GM12892 (cell line): ENCODE measurements around the gene TC2N.
A peak's percentile ranks its signal among the peaks of the same experiment; 100 is the strongest.
"Not testable (repeated sequence)": the region's sequence is repeated elsewhere in the genome, so short reads cannot be mapped to it uniquely, and the experiment has no call there.

Source experiments
- DNase-seq: peaks from one replicate; pipeline ENCODE4 v3.0.0; 2011; ENCODE audit not compliant: insufficient read length
- FAIRE-seq: peaks from 2 replicates; lab custom pipeline; 2011; peaks lifted over from hg19 to GRCh38; lab: Jason Lieb, UNC
- POLR2A ChIP-seq: IDR thresholded peaks from 2 replicates; pipeline ENCODE4 v1.6.1; 2011; ENCODE audit warnings: low read depth, low read length, control low read depth
- POLR2AphosphoS5 ChIP-seq: IDR thresholded peaks from 2 replicates; pipeline ENCODE4 v1.6.1; 2011; ENCODE audit warnings: low read depth, low read length, control low read depth
- TAF1 ChIP-seq: IDR thresholded peaks from 2 replicates; pipeline ENCODE4 v1.6.1; 2011; ENCODE audit warnings: low read depth, mild to moderate bottlenecking, control low read depth, low read length, borderline replicate concordance

TC2N gene

DNA sequence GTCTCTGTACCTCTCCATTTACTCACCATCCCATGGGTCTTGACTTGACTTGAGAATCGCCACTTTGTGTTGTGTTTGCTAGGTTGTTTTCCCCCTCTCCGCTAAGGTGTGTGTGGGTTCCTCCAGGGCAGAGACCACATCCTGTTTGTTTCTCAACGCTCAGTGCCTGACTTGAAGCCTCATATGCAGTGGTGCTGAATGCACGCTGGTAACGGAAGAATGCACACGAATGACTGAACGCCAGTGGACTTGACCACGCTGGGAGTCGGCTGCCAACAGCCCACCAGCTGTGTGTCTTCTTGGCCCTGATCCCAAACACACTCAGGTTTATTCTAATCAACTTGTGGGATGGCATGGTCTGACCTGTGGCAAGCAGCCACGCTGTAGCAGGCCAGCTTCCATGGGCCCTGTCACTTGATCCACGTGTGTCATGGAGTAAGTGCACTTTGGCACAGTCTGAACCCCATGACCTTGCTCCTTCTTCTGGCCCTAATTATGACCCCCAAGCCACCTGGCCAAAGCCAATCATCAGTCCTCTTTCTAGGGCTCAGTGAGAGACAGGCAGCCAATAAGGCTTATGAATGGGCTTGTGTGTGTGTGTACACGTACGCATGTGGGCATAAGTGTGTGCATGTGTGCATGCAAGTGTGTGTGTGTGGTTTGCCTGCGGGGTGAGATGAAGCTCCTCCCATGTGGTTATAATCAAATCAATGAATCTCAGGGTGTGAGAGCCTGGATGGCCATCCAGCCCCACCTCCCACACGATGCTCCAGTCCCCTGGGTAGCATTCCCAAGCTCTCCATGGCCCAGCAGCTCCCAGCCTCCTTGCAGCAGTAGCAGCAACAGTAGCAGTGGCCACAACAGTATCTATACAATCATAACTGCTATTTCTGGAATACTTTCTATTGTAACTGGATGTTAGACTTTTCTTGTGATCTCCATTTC is 6.4 kb upstream of the TC2N start:
- DNase-seq = peak; percentile 46
- peak; percentile 88 for FAIRE-seq
- no peak for TF ChIP-seq TAF1
- no peak for TF ChIP-seq POLR2A
- TF ChIP-seq POLR2AphosphoS5 = no peak

DNA sequence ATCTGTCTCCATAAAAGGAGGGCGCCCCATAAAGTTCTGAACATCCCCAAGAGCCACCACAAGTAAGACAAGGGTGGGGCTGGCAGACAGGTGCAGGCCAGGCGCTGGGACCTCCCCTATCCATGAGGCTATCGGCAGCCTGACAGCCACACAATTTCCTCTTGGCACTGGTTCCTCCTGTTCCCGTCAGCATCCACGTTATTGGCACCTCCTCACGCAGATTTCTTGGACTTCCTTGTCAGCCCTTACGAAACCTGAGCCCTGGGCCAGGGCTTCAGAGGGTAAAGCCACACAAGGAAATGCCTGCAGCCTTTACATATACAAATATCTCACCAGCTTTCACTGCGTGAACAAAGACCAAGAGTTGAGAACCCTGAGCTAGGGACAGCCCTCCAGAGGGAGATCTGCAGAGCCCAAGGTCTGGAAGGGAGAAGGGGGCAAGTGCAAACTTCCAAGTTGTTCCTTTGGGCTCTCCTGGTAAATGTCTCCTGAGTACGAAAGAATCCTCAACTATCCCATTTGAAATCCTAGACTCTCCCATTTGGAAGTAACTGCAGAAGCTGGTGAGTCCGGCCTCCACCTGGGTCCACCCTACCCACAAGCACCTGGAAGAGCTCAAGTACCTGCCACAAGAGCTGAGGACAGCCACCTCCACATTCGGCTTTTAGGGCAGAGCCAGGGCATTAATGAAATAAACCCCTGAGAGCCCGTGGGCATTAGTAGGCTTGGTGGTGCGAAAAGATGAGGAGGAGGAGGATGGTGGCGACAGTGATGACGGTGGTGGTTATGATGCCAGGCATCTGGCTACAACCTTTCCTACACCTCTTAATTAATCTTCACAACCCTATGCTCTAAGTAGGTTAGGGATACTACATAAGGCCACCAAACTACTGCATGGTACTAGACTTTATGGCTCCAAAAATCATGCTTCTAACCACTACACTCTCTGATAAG is 5.5 kb upstream of the TC2N start:
- no peak for TF ChIP-seq POLR2A
- TF ChIP-seq POLR2AphosphoS5 = no peak
- no peak for TF ChIP-seq TAF1
- no peak for DNase-seq
- no peak for FAIRE-seq

DNA sequence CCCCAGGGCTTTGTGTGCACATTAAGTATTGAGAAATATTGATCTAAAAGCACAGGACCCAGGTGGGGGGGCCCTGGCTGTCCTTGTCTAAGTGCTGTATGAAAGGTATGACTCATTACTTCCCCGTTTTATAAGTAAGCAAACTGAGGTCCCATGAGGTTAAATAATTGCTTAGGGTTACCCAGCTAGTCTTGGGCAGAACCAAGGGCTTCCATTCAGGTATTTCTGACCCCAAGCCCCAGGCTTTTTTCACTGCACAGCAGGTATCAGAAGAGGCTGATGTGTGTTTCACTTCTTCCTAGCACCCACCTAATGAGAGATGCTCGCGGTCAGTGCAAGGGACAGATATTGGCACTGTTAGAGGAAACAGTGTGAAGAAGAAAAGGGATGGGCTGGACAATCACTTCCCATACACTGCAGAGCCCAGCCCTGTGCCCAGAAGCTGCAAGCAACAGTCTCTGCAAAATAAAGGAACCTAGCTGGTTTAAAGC is 4.7 kb upstream of the TC2N start:
- DNase-seq = no peak
- TF ChIP-seq POLR2AphosphoS5 (no peak), TAF1 (no peak), POLR2A (no peak)
- no peak for FAIRE-seq

DNA sequence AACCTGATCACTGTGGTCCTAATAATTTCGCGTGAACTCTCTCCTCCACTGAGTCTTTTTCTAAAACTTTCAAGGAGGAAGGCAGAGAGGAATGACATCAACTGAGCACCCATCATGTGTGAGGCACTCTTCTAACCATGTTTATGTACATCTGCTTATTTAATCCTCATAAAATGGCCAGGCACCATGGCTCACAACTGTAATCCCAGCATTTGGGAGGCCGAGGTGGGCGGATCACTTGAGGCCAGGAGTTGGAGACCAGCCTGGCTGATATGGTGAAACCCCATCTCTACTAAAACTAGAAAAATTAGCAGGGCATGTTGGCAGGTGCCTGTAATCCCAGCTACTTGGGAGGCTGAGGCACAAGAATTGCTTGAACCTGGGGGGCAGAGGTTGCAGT is 4.1 kb upstream of the TC2N start:
- FAIRE-seq, DNase-seq: not testable (repeated sequence)

DNA sequence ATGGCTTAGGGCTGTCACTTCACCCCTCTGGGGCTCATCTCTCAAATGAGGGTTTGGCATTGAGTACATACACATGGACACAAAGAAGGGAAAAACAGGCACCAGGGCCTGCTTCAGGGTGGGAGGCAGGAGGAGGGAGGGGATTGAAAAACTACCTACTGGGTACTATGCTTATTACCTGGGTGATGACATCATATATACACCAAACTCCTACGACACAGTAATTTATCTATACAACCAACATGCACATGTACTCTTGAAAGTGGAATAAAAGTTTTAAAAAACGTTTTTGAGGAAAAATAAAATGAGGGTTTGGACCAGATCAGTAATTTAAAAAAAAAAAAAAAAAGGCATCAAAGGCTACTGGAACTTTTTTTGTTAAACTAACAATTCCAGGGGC is 3.6 kb upstream of the TC2N start:
- FAIRE-seq = no peak
- TF ChIP-seq TAF1 (no peak), POLR2A (no peak), POLR2AphosphoS5 (no peak)
- DNase-seq = no peak

DNA sequence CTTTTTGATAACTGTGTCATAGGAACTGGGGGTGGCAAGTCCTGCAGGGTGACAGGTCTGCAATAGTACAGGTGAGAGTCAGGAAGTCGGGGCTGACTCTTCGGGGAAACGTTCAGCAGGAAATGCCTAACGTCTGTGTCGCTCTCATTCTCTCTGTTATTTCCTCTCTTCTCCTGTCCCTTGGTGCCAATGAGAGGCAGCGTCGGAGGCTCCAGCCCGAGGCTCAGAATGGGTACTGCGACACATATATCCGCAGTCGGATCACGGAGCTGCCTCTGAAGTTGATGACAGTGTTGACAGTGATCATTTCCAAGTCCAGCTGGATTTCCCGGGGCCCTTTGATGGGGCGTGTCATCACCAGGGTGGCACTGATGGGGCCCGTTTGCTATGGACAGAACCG is 2.7 kb upstream of the TC2N start:
- FAIRE-seq (no peak), DNase-seq (no peak)
- TF ChIP-seq TAF1 (no peak), POLR2A (no peak), POLR2AphosphoS5 (no peak)

DNA sequence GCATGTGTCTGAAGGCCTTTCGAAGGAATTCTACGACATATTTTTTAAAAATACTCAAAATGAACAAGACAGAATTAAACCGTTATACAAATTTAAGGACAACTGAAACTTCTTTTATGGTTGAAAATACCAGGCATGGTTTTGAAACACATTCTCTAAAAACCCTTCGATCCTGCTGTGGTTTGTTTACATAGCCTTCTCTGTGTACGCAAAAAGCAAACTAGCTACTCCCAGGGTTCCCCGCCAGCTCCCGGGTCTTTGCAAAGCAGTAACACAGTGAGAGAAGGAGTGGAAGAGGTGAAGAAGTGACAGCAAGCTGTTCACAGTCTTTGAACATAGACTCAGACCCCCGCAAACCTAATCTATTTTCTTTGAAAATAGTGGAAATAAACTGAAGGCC is 2.2 kb upstream of the TC2N start:
- TF ChIP-seq TAF1 = no peak
- no peak for TF ChIP-seq POLR2A
- no peak for TF ChIP-seq POLR2AphosphoS5
- DNase-seq (no peak), FAIRE-seq (no peak)

DNA sequence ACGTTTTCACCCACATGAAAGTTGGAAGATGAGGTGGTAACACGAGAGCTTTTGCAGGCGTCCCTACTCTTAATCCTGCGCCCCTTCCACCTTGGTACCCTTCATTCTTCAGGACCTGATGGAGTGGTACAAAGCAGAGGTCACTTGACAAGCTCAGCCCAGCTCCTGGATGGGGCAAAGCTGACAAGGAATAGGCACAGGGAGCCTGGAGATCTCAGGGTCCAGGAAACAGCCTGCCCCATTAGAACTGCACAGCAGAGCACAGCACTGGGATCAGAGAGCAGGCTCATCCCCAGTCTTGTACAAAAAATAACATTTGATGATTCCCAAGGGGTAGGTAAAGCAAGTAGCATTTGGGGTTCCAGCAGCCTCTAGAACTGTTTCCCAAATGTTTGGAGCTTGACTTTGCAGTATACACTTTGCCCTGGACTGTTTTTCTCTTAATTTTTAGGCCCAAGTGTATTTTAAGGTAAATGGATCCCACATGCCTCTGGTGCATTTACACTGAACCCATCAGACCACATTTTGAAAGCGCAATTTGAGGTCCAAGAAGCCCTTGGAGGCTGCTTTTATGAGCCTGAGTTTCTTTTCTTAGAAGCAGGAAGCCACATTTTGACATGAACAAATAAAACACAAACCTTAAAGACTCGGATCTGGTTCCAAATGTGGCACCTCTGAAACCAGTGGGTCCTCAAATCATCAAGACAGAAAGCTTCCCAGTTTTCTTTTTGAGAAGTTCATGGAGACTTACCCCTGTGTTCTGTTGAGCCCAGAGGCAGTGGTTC is 633 bp downstream of the TC2N start:
- TF ChIP-seq POLR2AphosphoS5 (no peak), POLR2A (no peak), TAF1 (no peak)
- FAIRE-seq = no peak

DNA sequence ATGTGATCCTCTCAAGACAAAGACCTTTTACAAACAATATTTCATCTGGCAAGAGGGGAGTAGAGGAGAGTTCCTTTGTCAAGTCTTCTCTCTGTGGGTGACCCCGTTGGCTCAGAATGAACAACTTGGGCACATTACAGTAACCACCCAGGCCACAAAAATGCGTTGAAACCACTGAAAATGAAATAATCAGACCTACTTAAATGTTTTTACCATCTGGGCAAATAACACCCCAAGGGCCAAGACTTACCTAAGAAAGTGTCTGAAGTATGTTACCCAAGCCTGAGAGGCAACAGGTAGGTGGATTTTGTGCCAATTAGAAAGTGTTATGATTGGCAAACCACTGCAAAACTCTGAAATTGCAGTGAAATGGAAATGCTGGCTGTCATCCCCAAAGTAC is 1.3 kb downstream of the TC2N start:
- peak; percentile 5 for FAIRE-seq
- no peak for TF ChIP-seq TAF1
- TF ChIP-seq POLR2A = no peak
- no peak for TF ChIP-seq POLR2AphosphoS5

More for the DNA sequence above, 633 bp downstream of the TC2N start:
- DNase-seq = no peak

DNA sequence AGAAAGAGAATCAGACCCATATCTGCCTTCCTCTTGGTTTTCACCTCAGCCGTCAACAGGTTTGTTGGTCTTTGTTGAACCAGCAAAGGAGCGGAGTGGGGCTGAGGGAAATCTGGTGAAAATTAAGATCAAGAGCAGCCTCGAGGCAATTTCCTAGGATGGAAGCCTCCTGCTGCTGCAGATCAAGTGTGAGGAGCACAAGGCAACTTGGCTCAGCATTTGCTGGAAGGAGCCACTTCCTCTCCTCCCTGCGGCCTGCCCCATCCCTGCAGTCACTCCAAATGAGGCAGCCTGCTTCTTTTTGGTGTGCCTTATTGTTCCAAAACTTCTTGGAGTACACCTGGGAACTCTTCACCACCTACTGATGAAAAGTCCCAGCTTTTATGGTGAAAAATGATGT is 4.9 kb downstream of the TC2N start:
- DNase-seq (no peak), FAIRE-seq (no peak)
- TF ChIP-seq TAF1 (no peak), POLR2AphosphoS5 (no peak), POLR2A (no peak)

More for the DNA sequence above, 1.3 kb downstream of the TC2N start:
- no peak for DNase-seq

DNA sequence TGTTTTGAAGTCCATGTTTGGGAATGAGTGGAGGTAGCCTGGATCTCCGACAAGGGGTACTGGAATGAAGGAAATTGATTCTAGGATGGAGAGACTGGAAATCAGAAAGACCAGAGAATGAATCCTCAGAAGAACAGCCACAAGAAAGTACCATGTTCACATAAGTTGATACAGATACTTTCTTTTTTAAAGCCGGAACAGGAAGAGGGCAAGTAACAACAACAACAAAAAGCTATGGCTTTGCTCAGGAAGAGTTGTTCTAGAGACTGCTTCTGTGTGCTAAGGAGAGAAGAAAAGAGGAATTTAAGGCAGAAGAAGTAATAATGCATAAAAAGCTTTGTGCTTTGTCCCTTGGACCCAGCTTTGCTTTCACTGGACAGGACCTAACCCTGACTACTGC is 6.2 kb downstream of the TC2N start:
- DNase-seq (no peak), FAIRE-seq (no peak)
- TF ChIP-seq POLR2AphosphoS5 (no peak), POLR2A (no peak), TAF1 (no peak)

DNA sequence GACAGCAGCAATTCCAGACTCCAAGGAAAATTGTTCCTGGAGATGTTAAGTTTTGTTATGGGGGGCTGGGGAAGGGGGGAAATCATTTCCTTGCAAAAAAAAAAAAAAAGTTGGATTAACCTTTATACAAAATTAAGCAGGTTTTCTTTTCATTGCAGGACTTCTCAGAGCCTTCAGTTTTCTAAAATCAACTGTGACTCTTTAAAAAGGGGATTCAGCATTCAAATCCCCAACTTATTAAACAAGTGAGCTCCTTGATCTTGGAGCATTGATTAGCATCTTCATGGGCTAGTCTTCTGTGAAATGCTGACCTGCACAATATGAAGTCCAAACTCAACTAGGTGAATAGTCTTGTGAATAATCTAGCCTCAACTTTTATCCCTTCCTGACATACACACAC is 7.1 kb downstream of the TC2N start:
- FAIRE-seq (no peak), DNase-seq (no peak)
- no peak for TF ChIP-seq TAF1
- no peak for TF ChIP-seq POLR2A
- TF ChIP-seq POLR2AphosphoS5 = no peak
